AG09319 (cell line): ENCODE data around the gene SRSF11.

Source experiments
- DNase-seq: peaks from one replicate; pipeline ENCODE4 v3.0.0-alpha.2; 2010; ENCODE audit warnings: low read depth; ENCODE audit errors: extremely low read depth
- CTCF ChIP-seq: IDR thresholded peaks from 2 replicates; pipeline ENCODE4 v1.5.1; 2011; ENCODE audit warnings: low read depth, mild to moderate bottlenecking, inconsistent platforms, low read length, moderate library complexity

The SRSF11 gene

DNA sequence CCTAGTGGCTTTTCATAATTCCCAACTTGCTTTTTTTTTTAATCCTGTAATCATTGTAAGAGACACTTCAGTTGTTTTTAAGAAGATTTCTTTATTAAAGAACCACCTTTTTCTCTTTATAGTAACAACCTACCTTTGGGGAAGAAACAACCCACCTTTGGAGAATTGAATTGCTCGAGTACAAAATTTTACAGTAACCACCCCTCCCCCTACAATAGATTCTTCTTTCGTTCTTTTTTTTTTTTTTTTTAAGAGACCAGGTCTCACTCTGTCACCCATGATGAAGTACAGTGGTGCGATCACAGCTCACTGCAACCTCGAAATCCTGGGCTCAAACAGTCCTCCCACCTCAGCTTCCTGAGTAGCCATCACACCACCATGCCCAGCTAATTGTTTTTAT lies 13.7 kb upstream of the SRSF11 start:
- TF ChIP-seq CTCF, result no peak
- DNase-seq, result no peak

GRCh38 chr1:70208292-70208691 lies 12.9 kb upstream of the SRSF11 start:
- no peak for DNase-seq
- TF ChIP-seq CTCF, result no peak

- DNase-seq, result no peak
- TF ChIP-seq CTCF, result no peak
These were observed 10.4 kb upstream of the SRSF11 start for GRCh38 chr1:70210820-70211219.

GRCh38 chr1:70211541-70211940 lies 9.6 kb upstream of the SRSF11 start:
- no peak for DNase-seq

DNA sequence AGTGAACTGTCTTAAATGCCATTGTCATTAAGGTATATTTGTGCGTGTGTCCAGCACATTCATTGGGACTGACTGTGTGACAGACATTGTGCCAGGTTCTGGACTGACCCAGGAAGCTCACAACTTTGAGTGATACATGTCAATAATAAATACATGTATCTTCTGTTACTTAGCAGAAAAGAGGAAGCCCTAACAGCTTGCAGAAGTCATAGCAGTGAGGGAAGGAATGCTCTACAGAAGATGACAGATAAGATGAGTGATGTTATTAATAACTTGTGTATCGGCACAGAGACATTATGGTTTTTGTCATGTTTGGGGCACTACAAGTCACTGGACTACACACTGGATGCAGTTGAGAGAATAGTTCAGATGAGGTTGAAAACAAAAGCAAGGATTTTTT lies 1.2 kb upstream of the SRSF11 start:
- no peak for TF ChIP-seq CTCF
- DNase-seq, result no peak

More at GRCh38 chr1:70211541-70211940, 9.6 kb upstream of the SRSF11 start:
- TF ChIP-seq CTCF, result no peak

DNA sequence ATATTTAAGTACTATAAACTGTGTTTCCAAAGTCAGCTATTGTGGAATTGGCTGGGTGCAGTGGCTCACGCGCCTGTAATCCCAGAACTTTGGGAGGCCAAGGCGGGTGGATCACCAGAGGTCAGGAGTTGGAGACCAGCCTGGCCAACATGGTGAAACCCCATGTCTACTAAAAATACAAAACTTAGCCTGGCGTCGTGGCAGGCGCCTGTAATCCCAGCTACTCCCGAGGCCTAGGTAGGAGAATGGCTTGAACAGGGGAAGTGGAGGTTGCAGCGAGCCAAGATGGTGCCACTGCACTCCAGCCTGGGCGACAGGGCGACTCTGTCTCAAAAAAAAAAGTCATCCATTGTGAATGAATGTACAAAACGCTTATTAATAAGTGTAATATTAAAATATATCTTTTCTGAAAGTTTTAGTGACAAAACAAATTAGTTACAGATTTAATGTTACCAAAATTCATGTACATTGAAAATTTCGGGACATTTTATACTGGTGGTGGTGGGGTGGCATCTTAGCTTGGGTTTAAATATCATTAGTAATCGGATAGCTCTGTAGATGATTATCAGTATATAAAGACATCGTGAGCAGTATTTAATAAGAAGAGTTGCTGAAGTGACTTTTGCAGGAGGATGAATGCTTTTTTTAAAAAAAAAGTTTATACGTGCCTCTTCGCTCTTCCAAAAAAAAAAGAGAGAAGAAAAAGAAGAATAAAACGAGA lies 503 bp upstream of the SRSF11 start:
- DNase-seq, result no peak
- no peak for TF ChIP-seq CTCF

GRCh38 chr1:70222716-70223235 lies 1.6 kb downstream of the SRSF11 start:
- TF ChIP-seq CTCF, result no peak
- DNase-seq, result no peak
